Endothelial cell of hepatic sinusoid (primary cell): ENCODE results near the gene NUDT5.
"Not testable (repeated sequence)": the region's sequence is repeated elsewhere in the genome, so short reads cannot be mapped to it uniquely, and the experiment has no call there.

Experiments used
- in situ Hi-C: cut with HindIII; loops from 2 replicates; pipeline ENCODE4 v1.10.0; 2017; ENCODE audit warnings: low sequenced_read_pairs

NUDT5 gene

DNA sequence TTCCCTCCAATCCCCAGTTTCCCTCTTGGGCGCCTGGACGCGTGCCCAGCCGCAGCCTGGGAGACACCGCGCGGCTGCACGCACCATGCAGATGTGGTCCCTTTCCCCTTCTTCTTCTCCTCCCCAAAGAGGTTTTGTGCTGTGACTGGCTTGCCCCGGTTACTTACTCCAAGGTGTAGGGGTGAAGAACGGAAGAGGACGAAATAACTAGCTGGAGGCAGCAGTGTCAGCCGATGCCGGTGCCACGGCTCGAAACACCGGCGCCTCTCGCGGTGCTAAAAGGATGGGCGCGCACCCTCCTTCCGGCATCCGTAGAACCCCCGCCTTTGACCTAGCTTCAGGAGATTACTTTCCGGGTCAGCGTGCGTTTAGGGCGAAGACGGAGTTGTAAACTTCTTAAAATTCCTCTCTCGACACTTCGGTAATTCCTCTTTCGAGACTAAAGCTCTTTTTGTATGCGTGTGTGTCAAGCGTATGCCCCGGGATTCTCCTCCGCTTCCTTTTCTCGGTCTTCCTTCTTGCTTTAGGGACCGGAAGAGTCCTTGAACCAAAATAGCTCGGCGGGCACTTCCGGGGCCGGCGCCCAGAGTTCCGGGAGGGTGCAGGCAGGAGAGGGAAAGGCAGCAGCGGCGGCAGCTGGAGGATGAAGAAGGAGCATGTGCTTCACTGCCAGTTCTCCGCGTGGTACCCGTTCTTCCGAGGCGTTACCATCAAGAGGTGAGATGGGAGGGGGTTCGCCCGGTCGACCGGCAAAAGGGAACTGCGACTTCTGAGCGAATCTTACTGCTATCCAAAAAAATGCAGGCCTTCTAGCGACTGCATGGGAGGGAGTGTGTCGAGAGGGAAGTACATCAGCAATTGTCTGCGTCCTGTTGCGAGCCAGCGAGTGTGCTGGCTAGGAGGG is at the start of gene NUDT5, which contains the start of gene CDC123:
Gene NUDT5 (minus strand): TSS at position 289 of the 904 bp plus-strand sequence. CDS start 9,600 bp downstream, outside the sequence.
Gene CDC123 (plus strand): TSS at position 586 of the 904 bp plus-strand sequence. CDS start 58 bp downstream, at position 644.
- in situ Hi-C loops = no loop called here

DNA sequence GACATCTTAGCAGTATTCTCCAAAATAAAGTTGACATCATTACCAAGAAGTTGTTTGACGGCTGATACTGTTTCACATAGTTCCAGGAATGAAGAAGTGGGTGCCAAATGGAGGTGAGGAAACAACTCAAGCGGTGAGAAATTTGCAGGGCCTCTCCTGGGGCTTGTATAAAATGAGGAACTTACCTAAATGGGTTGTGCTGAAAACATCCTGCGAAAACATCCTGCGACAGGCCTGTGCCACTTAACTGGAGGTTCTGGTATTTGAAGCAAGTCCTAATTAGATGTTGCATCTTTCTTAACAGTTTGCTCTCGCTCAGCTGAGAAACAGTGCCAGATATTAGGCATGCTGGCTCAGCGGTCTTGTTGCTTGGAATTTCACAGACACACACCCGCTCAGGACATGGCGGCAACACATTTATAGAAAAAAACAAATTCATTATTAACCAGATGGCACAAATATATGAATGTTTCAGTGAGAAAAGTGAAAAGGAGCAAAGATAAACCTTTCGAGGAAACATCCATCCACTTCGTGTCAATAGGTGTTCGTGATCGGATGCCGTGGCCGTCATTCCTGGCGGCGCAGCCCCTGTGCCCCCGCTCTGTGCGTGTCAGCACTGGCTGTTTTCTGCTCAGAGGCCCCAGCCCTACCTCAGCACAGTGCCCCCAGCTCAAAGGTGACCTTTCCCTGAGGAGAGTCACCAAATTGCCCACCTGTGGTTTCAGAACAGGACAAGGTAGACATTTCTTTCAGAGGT is 48.4 kb upstream of the NUDT5 start:
- in situ Hi-C loops = no loop called here

DNA sequence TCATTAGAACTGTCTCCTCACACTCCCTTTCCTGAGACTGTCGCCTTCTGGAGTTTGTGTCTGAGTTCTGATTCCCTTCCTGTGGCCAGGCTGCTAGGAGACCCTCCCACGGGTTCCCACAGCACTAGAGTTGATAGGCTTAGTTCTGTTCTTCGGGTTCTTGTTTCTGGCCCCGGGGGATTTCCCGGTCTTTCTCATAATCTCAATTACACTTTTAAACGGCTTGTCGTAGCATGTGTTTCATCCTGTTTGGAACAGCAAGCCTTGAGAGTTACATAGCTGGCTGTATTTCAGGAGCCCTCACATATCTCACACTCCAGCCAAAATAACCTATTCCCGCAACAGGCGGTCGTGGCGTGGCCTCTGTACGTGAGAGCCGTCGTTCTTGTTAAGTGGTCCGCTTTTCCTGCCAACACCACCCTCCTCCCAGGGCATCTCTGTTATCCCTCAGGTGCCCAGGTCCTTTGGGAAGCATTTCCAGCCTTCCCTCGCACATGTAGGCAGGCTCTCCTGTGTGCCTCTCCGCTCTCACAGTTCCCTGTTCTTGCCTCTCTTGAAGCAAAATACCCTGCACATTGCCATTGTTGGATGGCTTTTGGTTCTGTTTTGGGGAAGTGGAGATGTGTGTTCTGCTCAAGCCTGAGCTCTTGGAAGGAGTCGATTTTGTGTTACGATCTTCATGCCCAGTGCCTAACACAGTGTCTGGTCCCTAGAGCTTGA is 46.3 kb upstream of the NUDT5 start:
- in situ Hi-C loops = no loop called here

DNA sequence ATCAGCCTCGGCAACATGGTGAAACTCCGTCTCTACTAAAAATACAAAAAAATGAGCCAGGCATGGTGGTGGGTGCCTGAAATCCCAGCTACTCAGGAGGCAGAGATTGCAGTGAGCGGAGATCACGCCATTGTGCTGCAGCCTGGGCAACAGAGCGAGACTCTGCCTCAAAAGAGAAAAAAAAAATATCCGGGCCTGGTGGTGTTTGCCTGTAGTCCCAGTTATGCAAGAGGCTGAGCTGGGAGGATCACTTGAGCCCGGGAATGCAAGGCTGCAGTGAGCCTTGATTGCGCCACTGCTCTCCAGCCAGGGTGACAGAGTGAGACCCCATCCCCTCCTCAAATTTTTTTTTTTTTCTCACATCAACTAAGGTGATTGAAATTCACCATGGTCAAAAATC is 43.1 kb upstream of the NUDT5 start:
- in situ Hi-C loops = no loop called here

DNA sequence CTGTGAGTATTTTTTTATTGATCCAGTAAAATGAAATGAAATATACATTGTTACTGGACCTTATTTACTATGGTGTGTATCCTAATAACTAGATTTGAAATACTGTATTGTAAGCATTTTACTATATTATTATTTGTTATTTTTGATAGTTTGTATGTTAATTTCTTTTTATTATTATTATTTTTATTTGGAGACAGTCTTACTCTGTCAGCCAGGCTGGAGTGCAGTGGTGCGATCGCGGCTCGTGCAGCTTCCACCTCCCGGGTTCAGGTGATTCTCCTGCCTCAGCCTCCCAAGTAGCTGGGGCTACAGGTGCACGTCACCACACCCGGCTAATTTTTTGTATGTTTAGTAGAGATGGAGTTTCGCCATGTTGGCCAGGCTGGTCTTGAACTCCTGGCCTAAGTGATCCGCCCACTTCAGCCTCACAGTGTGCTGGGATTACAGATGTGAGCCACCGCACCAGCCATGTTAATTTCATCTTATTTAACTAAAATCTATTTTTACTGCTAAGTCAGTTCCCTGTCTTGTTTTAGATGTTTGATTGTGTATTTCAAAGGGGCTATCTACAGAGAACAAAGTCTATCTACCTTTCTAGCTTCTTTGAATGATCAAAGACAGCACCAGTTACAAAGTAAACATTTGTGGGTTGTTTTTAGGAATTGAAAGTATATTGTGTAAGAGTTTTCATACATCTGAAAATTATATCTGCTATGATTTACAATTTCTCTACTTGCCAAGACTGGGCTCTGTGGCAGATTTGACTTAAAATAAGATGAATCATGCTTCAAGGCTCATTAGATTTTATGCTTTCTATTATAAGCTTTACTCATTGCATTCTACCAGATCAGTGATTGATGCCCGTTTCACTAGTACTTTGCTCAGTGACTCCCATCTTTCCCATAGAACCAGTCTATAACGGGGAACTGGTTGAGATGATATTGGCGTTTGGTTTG is 41.9 kb upstream of the NUDT5 start:
- in situ Hi-C loops = no loop called here

DNA sequence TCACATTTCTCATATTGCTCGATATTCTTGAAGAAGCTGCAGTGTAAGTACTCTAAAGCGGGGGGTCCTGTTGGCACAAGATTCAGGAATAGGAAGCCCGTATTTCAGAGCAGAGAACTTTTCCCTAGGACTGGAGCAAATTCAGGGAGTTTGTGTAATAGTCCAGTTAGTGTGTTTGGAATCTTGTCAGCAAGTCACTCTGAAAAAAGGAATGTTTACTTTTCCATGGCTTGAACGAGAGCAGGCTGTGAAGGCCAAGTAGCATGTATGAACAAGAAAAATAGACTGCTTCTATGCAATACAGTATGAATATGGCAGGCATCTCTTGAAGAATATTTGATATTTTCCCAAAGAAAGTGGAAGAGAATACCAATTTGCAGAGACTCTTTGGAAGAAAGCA is 40.1 kb upstream of the NUDT5 start:
- in situ Hi-C loops = no loop called here

DNA sequence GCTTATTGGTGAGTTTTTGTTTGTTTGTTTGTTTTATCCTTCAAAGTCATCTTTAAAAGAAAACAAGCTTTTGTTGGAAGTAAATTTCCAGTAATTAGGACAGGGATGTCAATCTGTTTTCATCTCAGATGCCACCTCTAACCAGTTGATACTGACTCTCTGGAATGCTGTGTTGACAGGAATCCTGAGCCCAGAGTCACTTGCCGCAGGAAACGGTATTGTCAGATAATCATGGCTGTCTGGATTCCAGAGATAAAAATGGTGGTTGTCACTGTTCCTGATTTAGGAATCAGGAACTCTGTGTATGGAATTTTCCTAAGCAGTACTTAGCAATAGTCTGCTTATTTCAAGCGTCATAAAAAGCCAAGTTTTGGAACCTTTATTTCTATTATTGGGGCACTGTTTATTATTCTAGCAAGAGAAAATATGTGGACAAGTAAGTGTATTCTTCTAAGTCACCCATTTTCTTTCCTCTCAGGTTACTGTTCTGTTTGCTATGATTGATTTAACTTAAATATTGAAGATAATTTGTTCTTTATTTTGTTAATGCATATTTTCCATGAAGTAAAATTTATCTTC is 39.5 kb upstream of the NUDT5 start:
- in situ Hi-C loops = no loop called here

DNA sequence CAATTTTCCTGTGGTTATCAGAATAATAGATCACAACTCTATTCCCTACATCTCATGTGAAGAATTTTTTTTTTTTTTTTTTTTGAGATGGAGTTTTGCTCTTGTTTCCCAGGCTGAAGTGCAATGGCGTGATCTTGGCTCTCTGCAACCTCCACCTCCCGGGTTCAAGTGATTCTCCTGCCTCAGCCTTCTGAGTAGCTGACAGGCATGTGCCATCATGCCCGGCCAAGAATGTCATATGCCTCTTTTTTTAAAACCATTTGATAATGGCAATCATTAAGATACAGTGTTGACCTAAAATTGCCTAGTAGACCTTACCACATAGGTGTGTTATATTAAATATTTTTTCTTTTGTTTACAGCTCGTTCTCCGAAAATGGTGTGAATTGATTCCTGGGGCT is 39.0 kb upstream of the NUDT5 start:
- in situ Hi-C loops = not testable (repeated sequence)

DNA sequence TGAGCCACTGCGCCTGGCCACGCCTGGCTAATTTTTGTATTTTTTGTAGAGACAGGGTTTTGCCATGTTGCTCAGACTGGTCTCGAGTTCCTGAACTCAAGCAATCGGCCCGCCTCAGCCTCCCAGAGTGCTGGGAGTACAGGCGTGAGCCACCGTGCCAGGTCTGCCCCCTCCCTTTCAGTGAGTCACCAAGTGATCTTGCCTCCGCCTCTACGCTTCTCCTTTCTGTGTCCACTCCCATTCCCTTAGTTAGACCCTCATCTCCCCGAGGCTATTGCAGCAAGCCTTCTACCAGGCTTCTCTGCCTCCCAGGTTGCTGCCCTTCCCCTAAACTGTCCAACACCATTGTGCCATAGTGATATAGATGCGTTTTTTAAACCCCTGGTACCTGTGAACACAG is 33.2 kb upstream of the NUDT5 start:
- in situ Hi-C loops = no loop called here

DNA sequence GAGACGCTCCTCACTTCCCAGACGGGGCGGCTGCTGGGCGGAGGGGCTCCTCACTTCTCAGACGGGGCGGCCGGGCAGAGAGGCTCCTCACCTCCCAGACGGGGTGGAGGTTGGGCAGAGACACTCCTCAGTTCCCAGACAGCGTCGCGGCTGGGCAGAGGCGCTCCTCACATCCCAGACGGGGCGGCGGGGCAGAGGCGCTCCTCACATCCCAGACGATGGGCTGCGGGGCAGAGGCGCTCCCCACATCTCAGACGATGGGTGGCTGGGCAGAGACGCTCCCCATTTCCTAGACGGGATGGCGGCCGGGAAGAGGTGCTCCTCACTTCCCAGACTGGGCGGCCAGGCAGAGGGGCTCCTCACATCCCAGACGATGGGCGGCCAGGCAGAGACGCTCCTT is 30.7 kb upstream of the NUDT5 start:
- in situ Hi-C loops = not testable (repeated sequence)

DNA sequence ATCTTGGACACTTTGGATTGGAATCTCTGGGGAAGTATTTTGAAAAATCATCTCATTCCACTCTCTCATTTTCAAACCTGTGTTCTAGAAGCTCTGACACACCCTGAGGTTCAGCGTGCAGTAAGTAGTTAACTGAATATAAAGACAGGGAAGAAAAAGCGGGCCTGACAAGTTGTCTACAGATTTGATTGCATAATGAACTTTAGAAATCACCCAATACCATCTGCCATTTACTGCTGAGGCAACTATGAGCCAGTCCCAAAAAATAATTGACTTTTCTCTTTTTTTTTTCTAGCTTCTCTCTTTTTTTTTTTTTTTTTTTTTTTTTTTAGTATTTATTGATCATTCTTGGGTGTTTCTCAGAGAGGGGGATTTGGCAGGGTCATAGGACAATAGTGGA is 29.8 kb upstream of the NUDT5 start:
- in situ Hi-C loops = no loop called here

DNA sequence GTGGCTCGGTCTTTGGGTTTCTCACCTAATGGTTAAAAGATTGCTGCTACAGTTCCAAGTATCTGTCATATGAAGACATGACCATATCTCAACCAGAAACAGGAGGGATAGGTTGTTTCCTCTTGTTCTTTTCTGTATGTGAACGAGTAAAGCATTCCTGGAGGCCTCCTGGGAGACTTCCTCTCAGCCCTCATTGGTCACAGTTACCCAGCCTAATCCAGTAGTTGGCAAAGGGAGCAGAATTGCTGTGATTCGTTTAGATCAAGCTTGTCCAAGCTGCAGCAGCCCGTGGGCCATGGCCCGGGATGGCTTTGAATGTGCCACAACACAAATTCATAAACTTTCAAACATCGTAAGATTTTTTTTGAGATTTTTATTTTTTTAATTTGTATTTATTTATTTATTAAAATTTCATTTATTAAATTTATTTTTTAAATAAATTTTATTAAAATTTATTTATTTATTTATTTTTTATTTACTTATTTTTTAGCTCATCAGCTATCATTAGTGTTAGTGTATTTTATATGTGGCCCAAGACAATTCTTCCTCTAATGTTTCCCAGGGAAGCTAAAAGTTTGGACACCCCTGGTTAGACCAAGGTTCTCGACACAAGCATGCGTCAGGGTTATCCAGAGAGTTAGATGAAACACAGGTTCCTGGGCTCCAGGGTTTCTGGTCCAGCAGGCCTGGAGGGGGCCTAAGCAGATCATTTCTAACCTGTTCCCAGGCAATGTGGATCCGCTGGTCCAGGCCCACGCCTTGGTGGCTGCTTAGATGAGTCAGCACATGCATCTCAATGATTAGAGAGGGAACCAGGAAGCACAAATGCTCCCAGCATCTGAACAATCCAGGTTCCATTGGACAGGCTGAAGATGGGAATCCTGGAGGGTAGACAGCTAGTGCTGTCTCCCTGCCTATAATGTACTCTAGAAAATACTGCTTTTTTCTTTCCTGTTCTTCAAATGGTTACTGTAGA is 25.9 kb upstream of the NUDT5 start:
- in situ Hi-C loops = no loop called here

DNA sequence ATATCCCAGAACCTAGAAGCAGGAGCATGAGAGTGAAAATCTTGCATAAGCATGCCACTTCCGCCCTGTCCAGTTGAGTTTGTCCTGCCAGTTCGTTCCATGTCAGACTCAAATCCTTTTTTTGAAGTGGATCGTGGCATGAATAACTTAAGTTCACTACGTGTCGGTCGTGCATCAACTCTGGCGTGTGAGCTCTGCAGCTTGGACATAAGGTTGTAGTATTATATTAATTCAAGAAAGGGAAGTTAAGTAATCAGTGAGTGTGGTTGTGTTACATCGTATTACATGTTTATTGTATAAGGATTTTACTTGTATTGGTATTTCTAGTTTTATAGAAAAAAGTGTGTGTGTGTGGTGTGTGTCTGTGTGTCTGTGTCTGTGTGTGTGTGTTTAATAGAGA is 23.3 kb upstream of the NUDT5 start:
- in situ Hi-C loops = no loop called here

DNA sequence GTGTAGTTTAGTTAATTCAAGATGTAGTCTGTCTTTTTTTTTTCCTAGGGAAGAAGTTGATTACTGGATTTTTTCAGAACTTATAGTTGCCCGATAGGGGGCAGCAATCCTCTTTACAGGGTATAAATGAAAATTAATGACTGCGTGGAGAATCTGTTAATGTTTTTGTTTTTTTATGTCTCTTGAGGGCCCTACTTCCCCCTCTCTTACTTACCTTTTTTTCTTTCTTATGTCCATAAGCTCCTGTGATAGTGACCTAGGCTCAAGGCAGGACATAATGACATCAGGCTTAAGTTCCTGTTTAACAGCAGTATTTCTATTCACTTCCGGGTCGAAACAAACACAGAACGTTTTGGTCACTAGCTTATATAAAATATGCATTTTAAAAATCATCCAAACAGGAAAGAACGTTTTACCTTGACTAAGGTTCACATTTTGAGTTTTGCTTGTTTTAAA is 19.1 kb upstream of the NUDT5 start:
- in situ Hi-C loops = no loop called here

DNA sequence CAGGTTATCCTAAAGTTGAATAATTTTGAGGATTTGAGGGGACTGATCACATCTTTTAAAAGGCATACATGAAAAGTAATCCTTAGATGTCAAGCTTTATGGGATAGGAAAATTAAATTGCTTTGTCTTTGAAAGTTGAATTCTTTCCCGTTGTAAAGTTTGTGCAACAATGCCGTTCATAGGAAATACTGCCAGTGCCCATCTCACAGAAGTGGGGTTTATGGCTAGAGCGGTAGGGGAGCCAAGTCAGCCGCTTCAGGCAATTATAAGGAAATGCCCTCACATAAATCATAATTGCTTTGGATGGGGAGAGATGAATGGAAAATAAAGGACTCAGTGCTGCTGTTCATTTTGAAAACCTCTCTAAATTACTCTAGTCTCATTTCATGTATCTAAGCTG is 18.4 kb upstream of the NUDT5 start:
- in situ Hi-C loops = no loop called here

DNA sequence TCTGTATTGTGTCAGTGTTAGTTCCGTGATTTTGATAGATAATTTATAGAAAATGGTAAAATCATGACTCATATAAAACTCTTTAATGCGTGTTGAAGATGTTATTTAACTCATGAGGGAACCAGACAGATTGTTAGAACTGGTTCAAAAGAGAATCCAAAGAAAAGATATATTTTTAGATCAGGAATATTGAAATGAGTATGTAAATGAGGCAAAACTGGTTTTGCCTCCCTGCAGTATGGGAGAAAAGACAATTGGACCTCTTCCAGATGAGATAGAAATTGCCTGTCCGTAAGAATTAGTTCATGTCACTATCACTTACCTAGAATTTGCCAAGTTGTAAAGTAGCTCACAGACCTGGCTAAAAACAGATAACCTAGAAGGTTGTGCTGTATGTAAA is 17.9 kb upstream of the NUDT5 start:
- in situ Hi-C loops = no loop called here

DNA sequence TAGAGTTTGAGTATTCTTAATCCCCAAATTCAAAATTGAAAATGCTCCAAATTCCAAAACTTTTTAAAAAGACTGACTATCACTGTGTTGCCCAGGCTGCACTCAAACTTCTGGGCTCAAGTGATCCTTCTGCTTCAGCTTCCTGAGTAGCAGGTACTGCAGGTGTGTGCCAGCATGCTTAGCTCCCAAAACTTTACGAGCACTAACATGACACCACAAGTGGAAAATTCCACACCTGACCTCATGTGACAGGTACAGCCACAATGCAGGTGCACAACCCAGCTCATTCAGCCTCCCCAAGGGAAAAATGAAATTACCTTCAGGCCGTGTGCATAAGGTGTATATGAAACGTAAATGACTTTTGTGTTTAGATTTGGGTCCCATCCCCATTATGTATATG is 16.8 kb upstream of the NUDT5 start:
- in situ Hi-C loops = no loop called here

DNA sequence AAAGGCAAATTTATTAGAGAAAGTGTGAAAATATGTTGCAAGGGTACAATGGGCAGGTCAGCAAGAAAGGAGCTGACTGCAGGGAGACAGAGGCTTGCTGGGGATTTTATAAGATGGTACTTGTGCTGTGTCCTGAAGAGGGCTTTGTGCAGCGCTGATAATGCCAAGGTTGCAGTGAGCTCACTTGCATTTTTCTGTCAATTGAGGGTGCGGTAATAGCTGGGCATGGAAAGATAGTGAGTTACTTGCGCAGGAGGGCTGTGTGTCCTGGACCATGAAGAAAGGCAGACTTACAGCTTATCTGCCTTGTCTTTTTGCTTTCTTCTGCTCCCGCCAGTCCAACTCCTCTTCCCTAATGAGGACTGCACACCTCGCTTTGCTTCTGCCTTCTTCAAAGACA is 12.8 kb upstream of the NUDT5 start:
- in situ Hi-C loops = no loop called here

DNA sequence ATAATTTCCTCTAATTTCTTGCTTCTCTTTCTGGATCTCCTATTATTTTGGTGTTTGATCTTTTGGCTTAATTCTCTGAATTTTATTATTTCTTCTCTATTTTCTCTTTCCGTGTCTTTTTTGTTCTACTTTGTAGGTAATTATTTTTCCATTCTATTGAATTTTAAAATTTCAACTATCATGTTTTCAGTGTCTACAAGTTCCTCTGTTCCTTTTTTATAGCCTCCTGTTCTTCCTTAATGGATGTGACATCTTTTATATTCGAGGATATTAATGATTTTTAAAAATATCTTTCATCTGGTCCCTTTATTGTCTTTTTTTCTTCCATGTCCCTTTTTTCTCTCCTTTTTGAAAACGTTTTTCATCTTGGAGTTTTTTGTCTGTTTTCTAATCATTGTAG is 11.4 kb upstream of the NUDT5 start:
- in situ Hi-C loops = no loop called here
